HG02973 (cell line): ENCODE results near the gene SIGLEC7.

Source experiments
- ATAC-seq: cut with Tn5 transposase; IDR thresholded peaks from one replicate; pipeline ENCODE4 v1.9.1; 2021; ENCODE audit warnings: moderate library complexity; ENCODE audit not compliant: unreplicated experiment

Gene SIGLEC7

DNA sequence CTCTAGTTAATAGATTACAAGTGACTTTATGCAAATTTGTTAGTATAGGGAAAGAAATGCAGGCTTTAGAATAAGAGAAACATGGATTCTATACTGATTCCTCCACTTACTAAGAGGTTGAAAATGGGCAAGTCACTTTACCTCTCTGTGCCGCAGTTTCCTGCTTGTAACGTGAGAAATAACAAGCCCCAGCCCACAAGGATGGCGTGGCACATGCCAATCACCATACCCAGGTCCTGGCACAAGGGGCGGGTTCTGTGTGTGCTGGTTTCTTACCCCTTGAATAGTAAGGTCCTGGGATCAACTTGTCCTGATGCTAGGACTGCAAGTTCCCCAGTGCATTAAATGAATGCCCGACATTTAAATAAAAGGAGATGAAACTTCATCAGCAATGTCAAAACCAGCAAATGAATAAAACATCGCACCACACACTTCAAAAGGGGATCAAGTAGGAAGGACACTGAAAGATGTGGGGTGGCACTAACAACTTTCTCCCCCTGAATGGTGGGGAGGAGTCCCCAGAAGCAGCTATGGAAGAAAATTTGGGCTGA lies 25.3 kb upstream of the SIGLEC7 start:
- ATAC-seq: no peak

DNA sequence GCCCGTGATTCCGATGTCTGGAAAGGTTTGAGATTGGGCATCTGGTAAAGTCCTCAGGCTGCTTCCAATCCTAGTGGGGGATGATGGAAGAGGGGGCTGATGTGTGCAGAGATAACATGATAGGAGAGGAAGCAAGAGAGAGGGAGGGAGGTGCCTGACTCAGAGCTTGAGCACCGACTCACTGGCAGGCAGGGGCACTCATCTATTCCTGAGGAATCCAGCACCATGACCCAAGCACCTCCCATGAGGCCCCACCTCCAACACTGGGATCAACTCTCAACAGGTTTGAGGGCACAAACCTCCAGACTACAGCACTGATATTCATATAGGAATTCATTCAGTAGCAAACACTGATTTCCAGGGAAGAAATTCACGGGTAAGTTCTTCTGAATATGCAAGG lies 23.0 kb upstream of the SIGLEC7 start:
- no peak for ATAC-seq

DNA sequence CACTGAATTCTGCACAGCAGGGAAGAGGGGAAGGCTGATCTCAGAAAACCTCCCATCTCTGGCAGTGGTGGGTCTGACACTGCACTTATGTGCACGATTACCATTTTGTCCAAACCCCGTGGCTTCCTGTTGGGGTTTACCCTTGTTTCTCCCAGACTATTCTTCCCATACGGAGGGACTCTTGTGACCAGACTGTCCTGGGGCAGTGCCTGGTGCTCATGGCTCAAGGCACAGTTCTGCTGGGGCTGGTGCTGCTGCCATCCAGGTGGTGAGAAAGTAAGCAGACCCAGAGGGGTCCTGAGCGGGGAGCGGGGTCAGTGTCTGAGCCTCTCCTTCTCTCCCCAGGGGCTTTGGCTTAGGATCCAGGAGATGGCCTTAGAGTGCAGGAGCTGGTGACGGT lies 22.5 kb upstream of the SIGLEC7 start:
- ATAC-seq: no peak

DNA sequence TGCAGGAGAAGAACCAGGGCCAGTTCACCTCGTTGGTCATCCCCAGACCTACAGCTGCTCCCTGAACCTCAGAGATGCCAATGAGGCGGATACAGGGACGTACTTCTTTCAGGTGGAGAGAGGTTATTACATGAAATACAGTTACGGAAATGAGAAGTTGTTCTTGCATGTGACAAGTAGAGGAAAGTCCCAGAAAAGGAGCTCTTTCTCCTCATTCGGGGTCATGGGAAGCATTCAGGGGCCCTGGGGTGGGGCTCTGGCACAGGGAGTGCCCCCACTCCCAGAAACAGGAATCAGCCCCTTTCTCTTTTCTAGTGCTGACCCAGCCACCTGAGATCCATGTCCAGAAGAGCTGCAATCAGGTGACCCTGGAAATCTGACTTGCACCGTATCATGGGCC lies 21.9 kb upstream of the SIGLEC7 start:
- no peak for ATAC-seq

DNA sequence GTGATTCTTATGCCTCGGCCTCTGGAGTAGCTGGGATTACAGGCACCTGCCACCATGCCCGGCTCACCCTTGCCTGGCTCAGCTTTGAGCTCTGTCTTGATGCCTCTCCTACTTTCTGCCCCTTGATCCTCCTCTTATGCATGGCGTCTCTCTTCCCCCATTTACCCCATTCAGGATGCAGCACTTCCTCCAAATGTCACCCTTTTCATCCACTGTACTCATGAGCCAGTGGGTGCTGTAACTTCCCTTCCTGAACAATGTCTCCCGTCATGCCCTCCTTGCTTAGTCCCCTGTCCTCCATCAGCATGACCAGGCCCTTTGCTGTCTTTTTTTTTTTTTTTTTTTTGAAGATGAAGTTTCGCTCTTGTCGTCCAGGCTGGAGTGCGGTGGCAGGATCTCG lies 20.8 kb upstream of the SIGLEC7 start:
- ATAC-seq: no peak

DNA sequence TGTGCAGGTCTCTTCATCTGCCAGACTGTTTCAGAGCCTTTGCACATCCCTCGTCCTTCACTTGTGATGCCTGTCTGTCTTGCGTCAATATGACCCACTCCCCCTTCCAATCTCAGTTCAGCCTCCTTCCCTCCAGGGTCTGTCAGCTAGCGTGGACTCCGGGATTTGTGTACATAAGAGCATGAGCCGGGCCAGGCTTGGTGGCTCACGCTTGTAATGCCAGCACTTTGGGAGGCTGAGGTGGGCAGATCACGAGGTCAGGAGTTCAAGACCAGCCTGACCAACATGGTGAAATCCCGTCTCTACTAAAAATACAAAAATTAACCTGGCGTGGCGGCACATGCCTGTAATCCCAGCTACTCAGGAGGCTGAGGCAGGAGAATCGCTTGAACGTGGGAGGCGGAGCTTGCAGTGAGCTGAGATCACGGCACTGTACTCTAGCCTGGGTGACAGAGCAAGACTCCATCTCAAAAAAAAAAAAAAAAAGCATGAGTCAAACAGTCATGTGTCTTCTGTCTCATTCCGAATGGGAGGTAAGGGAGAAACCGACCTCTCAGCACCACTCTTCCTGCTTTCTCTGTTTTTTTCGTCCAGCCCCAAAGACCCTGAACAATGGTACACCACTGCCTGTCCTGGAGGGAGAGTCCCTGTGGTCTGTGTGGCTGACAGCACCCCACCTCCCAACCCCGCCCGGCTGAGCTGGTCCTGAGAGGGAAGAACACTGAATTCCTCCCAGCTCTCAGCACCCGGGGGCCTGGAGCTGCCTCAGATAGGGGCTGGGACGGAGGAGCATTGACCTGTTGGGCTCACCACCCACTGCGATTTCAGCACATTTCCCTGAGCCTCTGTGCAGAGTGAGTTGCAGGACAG lies 19.8 kb upstream of the SIGLEC7 start:
- no peak for ATAC-seq

DNA sequence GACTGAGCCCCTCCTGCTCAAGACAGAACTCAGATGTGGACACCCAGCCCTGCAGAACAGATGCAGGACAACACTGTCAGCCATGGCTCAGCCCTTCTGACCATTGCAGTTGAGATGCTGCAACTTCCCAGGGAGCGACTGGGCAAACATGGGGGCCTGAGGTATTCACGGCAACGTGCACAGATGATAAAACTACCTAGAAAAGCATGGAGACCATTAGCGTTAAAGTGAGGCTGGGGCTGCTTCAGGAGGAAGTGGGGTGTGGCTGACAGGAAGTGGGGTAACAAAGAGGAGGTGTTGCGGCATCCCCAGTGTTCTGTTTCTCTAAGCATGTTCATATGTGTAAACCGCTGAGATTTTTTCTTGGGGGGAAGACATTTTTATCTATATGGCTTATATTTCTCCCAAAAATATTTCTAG lies 18.7 kb upstream of the SIGLEC7 start:
- ATAC-seq: no peak

DNA sequence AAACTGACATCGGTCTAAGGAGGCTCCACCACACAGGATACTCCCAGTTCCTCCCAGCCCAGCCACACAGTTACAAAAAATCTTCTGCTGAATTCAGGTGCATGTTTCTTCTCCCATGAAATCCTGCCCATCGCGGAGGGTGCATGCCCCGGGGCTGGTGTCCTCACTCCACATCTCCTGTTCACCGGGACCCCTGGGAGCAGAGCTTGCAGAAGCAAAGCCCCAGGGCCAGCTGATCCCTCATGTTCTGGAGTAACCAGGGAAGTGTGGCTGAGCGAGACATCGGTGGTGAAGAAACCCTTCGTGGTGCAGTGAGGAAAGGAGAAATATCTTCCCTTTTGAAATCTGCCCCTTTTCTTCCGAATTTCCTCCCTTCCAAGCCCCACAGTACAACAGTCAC lies 18.3 kb upstream of the SIGLEC7 start:
- ATAC-seq: no peak

DNA sequence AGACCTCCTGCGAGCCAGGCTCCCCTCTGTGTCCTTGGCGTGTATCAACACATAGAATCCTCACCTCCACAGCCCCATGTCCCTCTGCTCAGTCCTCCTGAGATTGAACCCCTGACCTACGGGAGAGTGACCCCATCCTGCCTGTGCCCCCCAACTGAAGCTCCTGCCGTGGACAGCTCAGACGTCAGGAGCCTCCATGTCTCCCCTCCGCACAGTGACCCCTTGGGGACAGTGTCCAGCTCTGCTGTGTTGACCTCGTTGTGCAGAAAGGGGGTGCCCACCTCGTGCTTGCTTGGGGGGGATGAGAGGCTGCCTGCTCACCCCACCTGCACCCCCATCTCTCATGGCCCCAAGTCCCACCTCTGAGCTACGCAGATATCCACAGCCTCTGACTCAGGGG lies 17.9 kb upstream of the SIGLEC7 start:
- no peak for ATAC-seq

DNA sequence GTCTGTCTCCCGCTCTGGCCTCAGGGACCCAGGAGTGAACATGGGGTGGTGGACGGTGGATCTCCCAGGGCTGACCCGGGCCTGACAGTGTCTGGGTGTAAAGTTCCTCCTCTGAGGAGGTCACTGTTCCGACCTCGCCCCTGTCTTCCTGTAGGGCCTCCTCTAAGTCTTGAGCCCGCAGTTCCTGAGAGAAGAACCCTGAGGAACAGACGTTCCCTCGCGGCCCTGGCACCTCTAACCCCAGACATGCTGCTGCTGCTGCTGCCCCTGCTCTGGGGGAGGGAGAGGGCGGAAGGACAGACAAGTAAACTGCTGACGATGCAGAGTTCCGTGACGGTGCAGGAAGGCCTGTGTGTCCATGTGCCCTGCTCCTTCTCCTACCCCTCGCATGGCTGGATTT lies 17.4 kb upstream of the SIGLEC7 start, which contains the start of gene SIGLEC9:
SIGLEC9 (plus strand) TSS at position 178 of the 400 bp plus-strand sequence; CDS start at position 247, 69 bp downstream.
- no peak for ATAC-seq

DNA sequence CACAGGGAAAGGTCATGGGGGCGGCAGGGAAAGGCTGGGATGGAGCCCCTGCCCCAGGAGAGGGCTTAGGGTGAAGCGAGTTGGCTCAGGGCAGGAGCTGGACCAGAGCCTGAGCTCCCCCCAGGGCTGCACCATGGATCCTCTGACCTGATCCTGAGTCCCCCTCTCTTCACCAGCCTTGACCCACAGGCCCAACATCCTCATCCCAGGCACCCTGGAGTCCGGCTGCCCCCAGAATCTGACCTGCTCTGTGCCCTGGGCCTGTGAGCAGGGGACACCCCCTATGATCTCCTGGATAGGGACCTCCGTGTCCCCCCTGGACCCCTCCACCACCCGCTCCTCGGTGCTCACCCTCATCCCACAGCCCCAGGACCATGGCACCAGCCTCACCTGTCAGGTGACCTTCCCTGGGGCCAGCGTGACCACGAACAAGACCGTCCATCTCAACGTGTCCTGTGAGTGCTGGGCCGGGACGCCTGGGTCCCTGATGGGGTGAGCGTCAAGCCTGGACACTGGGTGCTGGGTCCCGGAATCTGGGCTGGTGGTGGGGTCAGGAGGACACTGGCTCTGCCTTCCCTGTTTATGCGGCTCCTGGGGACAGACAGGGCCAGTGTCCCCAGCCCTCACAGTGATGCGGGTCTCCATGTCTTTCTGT lies 16.6 kb upstream of the SIGLEC7 start:
- no peak for ATAC-seq

DNA sequence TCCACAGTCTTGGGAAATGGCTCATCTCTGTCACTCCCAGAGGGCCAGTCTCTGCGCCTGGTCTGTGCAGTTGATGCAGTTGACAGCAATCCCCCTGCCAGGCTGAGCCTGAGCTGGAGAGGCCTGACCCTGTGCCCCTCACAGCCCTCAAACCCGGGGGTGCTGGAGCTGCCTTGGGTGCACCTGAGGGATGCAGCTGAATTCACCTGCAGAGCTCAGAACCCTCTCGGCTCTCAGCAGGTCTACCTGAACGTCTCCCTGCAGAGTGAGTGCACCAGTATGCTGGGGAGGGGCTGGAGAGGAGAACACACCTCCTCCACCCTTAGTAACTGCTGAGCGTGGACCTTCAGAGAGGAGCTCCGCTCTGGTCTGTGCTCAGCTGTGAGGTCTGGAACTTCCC lies 15.1 kb upstream of the SIGLEC7 start:
- no peak for ATAC-seq

DNA sequence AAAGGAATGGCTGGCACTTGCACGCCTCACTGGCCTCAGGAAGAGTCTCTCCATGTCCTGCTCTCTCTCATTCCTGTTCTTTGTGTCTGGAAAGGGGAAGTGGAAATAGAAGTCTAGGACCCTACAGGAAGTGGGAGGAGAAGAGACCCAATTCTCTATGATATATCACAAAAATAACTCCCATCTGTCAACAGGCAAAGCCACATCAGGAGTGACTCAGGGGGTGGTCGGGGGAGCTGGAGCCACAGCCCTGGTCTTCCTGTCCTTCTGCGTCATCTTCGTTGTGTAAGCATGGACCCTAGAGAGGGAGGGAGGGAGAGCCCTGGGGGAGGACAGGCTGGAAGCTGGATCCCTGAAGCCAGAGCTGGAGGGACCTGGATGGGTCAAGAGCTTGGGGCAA lies 14.3 kb upstream of the SIGLEC7 start:
- no peak for ATAC-seq

DNA sequence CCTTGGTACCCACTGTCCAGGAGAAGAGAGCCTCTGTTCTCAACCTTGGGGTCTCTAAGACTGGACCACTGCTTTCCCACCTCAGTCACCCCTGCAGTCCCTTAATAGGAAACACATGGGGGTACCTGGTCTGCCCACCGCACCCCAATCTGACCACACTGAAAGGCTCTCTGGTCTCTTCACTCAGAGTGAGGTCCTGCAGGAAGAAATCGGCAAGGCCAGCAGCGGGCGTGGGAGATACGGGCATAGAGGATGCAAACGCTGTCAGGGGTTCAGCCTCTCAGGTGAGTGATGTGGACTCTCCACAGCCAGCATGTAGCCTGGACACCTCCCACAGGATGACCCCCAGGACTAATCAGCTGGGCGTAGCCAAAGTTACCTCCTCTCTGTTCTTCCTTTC lies 13.9 kb upstream of the SIGLEC7 start:
- ATAC-seq: no peak

DNA sequence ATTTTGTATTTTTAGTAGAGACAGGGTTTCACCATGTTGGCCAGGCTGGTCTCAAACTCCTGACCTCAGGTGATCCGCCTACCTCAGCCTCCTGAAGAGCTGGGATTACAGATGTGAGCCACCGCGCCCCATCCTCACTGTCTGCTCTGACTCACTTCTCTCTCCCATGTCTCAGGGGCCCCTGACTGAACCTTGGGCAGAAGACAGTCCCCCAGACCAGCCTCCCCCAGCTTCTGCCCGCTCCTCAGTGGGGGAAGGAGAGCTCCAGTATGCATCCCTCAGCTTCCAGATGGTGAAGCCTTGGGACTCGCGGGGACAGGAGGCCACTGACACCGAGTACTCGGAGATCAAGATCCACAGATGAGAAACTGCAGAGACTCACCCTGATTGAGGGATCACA lies 12.4 kb upstream of the SIGLEC7 start:
- no peak for ATAC-seq

DNA sequence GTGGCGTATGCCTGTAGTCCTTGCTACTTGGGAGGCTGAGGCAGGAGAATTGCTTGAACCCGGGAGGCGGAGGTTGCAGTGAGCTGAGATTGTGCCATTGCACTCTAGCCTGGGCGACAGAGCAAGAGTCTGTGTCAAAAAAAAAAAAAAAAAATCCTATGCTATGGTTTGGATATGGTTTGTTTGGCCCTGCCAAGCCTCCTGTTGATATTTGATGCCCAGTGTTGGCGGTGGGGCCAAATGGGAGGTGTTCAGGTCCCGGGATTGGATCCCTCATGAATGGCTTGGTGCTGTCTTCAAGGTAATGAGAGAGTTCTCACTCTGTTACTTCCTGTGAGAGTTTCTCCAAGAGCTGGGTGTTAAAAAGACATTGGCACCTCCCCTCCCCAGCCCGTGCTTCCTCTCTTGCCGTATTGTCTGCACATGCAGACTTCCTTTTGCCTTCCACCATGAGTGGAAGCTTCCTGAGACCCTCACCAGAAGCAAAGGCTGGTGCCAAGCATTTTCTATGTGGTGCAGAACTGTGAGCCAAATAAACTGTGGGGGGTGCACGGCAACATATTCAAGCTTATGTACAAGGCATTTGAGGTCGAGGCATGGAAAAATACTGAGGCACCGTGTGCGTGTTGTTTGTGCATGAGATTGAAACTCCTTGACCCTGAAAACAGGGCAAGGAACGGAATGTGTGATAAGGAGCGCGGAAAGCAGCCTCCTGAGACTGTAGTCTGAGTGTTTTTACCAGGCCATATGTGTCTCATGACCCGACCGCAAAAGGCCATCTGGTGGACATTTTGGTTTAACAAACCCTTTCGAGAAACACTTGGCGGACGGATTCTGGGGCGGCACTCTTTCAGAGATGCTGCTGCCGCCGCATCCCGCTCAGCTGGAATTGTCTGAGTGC lies 10.1 kb upstream of the SIGLEC7 start:
- ATAC-seq: no peak

DNA sequence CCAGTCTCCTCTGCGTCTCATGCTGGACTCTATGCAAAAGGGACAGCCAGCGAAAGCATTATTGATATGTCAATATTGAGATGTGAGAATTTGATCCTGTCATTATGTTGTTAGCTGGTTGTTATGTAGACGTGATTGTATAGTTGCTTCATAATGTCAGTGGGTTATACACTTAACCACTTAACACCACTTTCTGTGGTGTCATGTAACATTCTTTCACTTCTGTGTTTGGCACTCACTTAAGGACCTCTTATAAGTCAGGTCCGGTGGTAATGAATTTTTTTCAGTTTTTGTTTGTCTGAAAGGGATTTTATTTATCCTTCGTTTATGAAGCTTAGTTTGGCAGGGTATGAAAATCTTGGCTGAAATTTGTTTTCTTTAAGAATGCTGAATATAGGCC lies 7.1 kb upstream of the SIGLEC7 start:
- no peak for ATAC-seq

DNA sequence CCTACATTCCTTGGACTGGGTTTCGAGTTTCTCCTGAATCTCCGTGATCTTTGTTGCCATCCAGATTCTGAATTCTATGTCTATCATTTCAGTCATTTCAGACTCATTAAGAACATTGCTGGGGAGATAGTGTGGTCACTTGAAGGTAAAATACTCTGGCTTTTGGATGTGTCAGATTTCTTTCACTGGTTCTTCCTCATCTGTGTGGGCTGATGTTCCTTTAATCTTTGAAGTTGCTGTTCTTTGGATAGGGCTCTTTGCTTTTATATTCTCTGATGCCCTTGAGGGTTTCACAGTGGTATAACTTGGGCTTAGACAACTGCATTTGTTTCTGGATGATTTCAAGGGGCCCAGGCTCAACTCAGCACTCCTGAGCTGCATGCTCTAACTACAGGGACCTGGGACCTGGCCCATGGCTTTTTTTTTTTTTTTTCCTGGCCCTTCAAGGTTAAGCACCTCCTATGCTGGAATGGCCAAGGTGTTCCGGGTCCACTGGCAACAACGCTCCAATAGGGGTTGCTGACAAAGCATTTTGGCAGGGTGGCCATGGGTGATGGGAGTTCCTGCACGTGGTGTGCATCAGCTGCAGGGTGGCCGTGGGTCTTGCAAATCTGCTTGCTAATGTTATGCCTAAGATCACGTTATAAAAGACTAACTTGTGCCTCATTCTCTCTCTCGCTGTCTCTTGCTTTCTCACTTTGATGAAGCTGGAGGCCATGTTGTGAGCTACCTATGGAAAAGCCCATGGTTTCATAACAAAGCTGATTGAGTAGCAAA lies 5.9 kb upstream of the SIGLEC7 start:
- no peak for ATAC-seq

DNA sequence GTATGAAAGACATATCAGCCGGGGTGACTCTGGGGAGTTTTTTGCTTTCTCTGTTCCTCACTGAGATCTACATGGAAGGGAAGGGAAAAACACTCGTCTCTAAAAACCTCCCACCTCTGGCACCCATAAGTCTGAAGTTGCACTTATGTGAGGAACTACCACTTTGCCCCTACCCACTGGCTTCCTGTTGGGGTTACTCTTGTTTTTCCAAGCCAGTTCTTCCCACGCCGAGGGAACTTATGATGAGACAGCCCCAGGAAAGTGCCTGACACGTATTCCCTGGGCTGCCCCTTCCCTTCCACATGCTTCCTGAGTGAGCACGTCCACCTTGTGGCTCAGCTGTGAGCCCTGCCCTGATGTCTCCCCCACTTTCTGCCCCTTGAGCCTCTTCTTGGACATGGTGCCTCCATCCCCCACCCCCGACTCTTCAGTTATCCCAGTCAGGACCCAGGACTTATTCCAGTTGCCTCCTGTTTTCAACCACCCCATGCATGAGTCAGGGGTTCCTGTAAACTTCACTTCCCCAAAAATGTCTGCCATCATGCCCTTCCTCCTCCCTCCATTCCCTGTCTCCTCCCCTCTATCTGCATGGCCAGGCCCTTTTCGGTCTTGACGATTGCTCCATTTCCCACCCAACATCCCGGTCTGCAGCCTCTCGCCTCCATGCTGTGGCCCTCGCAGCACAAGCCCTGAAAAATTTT lies 5.1 kb upstream of the SIGLEC7 start:
- no peak for ATAC-seq
